Ramos (cell line): ENCODE measurements around the gene GRID1.
"Not testable (repeated sequence)": the region's sequence is repeated elsewhere in the genome, so short reads cannot be mapped to it uniquely, and the experiment has no call there.

Experiments
- in situ Hi-C: fragments of 300-500 bp; cut with MboI; formaldehyde crosslinking; loops from one replicate; pipeline ENCODE4 v1.14.3; 2022; ENCODE audit warnings: low sequenced_read_pairs; ENCODE audit not compliant: unreplicated experiment

GRID1 gene

DNA sequence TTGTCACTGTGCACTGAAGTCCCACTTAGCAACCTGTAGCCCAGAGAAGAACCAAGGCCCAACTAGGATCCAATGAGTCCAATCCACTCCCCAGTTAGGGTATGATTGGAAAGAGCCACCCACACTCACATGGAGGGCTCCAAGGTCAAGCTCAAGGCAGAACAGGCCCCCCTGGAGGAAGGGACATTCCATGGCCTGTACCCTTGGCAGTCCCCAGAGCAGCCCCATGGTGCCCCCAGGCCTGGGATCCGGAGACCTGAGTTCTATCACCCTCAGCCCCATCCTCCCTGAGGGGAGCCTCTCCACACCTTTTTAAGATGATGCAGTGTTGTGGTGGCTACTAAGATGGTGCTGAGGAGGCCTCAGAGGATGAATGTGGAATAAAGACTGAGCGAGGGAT, 231.4 kb downstream of the GRID1 start:
- in situ Hi-C loops, result no loop called here

DNA sequence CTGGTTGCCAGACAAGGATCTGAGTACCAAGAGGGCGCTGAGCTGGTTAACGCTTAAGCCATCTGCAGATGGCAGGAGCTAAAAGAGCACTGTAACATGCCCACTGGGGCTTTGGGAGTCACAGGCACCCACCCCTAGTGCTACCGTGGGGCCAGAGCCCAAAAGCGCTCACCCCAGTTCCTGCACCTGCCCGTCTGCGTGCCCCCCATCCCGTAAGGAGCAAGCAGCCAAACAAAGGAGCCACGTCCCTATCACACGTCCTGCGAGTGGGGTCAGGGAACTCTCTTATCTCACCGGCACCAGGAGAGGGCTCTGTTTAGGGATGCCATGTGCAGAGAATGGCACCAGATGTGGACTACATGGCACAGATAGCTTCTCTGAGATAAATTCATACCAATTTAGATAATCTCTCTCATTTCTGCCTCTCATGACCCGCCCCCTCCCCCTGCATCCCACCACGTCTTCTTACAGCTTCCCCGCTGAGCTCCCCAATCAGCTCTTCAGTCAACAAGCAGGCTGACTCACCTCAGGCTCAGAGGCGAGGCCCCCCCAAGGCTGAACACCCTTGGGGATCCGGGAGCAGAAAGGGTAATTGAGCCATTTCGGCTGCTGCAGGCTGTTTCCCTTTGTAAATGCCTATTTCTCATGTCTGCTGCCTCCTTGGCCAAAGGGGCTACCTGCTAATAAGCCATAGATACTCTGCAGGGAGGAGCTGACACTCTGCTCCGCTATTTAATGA, 235.7 kb downstream of the GRID1 start:
- in situ Hi-C loops, result no loop called here

DNA sequence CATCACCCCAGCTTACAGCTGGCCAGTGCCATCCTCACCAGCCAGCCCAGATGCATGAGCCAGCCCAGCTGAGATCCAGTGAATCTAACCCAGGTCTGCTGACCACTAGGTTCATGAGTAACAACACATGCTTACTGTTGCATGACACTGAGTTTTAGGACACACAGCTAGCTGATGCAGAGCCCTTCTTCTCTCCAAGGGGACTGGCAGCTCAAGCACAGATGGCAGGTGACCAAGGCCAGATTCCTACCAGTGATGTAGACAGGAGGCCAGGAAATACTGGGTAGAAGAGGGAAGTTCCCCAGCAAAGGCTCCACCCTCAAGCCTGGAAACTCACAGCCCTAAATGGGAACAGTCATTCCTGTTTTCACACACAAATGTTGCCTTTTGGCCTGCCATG, 236.6 kb downstream of the GRID1 start:
- in situ Hi-C loops, result no loop called here

DNA sequence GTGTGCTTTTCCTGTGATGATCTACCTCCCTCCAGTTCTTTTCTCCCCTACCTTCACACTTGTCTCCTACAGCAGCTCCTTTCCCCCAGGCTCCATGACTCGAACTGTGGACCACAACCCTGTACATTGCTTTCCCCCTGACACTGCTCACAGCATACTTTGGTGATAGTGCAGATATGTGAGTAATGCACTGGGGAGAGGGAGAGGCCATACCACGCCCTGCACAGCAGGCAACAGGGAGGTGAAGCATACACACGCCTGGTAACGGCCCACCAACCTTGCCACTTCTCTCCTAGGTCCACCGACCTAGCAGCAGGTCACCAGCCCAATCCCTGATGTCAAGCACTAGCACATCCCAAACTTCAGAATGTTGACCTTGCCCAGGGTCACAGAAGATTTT, 238.2 kb downstream of the GRID1 start:
- in situ Hi-C loops, result no loop called here

DNA sequence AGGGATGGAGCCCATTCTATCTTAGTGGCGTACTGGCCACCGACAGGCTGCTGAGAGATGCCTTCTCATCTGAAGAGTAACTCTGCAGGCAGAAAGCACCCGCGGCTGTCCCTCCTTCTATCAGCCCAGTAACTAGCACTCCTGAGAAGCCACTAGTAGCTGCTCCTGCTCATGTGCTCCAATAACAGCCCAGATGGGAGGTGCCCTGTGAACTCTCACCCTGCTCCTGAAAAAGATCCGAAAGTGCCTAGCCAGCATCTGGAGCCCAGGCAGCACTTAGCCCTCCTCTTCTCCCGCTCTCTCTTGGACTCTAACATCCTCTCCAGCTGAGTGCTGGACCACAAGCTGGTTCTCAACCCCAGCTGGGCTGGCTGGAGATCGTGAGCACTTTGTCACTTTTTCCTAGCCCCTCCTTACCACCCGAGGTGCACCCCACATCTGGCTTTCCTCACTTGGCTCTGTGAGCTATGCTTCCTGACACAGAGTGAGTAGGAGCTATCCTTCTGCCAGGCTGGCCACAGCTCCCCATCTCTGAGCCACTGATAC, 239.2 kb downstream of the GRID1 start:
- in situ Hi-C loops, result no loop called here

DNA sequence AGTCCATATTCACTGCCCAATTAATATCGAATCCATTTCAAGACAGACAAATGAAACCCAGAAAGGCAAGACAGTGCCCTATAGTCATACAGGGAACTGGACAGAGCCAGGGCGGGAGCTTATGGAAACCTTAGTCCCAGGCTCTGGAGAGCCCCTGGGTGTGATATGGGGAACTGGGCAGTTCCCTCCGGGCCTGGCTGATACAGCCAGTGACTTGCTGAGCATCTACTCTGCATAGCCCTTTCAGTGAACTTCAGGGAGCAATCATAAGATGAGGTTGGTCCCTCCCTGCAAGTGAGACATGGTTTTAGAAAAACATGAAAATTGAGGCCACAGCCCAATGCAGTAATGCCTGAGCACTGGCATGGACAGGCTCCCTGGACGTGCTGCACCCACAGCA, 241.9 kb downstream of the GRID1 start:
- in situ Hi-C loops, result no loop called here

DNA sequence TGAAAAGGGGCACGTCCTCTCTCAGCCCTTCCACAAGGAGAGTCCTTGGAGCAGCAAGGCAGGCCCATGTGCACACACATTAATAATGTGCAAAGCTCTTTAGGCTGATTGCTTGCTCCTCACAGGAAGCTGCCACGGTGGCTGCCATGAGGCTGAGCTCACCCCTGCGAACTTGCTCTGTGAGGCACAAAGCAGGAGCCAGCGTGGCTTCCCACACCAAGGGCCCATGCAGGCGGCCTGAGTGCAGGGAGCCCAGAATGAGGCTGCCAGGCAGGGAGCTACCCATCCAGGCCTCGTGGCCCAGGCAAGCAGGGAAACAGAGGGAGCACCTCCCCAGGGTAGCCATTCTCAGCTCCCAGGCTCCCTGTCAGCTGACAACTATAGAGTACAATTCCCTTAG, 242.9 kb downstream of the GRID1 start:
- in situ Hi-C loops, result no loop called here

DNA sequence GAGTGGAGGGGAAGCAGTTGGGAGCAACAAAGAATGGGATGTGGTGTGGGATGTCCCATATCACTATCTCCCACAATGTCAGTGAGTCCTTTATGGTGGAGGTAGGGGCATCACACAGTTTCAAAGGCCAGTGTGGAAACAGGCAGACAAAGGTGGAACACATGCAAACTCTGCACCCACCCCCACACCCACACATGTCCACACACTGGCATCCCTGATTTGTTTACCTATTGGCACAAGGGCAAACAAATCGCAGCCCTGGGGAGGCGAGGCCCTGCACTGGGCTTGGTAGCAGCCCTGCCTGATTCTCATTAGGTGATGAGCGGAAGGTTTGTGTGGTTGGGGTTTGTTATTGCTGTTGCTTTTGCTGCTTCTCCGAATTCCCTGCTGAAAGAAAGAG, 243.3 kb downstream of the GRID1 start:
- in situ Hi-C loops, result no loop called here

DNA sequence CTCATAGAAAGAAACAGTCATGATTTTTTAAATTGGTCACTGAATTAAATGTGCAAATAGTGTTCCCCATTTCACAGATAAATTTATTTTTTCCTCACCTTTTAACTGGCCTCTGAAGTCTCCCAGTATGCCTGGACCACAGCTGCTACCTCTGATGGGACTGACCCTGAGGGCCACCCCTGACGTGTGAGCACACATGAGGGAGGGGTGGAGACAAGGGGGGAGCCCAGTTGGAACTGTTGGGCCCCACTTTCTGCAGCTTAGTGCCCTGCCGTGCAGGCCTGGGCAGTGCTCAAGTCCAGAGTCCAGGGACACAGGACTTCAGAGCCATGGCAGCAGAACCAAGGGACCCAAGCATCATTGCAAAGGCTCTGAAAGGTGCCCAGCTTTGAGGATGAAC, 243.9 kb downstream of the GRID1 start:
- in situ Hi-C loops, result no loop called here

DNA sequence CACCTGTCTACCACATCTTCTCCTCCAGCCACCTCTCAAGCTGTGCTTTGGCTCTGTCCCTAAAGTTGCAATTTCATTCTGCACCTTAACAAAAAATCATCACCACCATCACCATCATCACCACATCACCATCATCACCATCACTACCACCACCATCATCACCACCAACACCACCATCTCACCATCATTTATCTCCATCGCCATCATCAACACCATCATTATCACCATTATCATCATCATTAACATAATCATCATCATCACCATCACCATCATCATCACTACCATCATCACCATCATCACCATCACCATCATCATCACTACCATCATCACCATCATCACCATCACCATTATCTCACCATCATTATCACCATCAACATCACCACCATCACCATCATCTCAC, 245.4 kb downstream of the GRID1 start:
- in situ Hi-C loops, result no loop called here

DNA sequence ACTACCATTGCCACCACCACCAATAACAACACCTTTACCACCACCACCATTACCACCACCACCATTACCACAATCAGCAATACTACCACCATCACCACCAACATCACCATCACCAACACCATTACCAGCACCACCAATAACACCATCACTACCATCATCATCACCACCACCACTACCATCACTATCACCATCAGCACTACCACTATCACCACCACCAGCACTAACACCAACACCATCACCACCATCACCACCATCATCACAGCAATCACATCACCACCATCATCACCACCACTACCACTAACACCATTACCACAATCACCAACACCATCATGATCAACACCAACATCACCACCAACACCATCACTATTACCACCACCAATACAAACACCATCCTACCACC, 249.5 kb downstream of the GRID1 start:
- in situ Hi-C loops, result no loop called here

DNA sequence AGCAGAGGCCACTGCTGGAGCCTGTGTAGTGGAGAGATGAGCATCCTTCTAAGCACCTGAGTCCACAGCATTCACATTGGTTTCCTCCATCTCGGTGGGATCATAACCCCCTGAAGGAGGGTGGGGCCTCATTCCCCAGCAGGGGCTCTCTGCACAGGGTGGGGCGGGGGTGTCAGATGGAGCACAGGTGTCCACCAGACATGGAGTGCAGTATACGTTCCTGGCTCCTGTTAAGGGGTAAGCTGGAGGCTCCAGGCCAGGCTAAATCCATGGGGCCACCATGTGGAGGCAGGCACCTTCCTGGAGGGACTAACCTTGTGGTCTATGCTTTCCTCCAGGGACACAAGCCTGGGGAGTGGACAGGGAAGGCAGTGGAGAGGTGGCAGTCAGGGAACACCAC, 252.6 kb downstream of the GRID1 start:
- in situ Hi-C loops, result no loop called here

DNA sequence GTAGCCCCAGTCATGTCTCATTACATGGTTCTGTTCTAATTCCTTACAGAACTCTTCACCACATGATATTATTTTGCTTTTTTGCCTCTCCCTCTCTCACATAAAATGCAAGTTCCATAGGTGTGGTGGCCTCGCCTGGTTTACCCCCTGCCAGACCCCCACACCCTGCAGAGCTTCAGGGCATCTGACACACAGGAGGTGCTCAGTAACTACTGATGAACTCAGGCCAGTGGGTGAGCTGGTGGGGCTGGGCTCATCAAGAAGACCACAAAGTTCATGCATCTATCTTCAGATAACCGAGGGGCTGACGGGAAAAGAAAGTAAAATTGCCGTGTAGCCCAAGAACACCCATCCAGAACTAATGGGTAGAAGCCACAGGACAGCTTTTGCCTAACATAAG, 253.1 kb downstream of the GRID1 start:
- in situ Hi-C loops, result no loop called here

DNA sequence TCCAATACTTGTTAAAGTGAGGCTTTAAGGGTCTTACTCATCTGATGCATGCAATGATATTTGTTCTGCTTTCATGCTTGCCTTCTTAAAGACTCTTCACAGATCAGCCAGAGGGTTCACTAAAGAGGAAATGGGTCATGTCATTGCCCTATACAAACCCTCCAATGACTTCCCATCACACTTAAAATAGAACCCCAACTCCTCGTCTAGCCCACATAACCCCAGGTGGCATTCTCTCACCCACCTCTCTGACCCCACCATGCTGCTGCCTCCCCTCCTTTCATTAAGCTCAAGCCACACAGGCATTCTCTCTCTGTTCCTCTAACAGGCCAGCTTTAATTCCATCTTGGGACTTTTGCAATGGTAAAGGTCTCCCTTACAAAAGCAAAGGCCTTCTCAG, 253.6 kb downstream of the GRID1 start:
- in situ Hi-C loops, result no loop called here

DNA sequence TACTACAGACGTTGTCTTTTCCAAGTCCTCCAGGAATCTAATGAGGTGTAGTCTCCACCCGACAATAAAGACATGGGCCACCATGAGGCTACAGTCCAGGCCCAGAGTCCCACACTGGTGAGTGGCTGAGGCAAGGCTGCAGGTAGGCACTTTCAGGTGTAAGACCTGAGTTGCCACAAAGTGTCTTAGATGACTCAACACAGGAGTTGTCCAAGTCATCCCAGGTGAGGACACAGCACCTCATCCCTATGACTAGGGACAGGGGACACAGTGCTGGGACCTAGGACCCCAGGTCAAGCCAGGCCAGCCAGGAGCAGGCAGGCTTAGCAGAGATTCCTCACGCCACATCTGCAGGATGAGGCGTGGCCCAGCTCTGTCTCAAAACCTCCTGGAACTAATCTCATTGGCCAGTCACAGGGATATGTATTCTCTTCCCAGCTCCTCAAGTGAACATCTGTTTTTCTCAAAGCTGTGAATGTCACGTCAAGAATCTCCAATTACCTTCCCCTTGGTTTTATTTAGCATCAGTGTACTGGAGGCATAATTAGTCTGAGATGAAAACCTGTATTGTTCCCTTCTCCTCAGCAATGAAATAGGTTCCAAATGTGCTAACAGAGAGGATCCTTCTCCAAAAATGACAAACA, 254.6 kb downstream of the GRID1 start:
- in situ Hi-C loops, result no loop called here

DNA sequence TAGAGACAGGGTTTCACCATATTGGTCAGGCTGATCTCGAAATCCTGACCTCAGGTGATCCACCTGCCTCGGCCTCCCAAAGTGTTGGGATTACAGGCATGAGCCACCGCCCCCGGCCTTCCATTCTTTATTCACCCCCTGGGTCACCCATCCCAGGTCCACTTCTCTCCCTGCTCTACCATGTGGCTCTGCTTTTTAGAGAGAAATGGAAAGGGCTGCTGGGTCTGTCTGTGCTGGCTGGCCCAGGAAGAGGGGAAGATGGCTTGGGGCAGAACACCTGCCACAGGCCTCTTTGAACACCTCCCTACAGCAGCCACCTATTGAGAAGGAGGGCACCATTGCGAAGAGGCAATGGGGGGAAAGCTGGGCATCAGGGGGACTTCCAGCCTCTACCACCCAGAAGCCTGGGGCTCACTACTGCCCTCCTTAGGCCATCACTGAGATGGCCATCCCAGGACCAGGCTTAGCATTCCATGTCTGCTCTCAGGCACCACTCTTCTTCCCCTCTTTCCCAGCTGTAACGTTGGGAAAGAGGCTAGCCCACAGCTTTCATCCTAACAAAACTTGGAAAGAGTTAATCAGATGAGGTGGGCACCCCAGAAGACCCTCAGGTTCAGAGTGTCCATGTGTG, 256.3 kb downstream of the GRID1 start:
- in situ Hi-C loops, result no loop called here

DNA sequence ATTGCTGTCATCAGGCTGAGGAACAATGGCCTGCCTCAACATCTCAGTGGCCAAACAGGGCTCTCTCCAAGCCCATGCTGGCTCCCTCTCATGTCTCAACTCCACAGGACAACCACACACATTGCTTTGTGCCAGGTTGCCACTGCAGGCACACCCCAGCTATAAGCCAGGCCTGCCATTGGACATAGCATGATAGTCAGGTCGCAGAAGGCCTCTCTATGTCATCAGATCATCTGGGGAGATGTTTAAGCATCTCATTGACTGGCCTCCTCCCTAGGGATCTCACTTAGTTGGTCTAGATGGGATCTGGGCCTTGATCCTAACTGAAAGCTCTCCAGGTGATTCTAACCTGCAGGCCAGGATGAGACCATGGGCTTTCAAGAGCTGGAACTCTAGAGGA, 257.2 kb downstream of the GRID1 start:
- in situ Hi-C loops, result no loop called here

DNA sequence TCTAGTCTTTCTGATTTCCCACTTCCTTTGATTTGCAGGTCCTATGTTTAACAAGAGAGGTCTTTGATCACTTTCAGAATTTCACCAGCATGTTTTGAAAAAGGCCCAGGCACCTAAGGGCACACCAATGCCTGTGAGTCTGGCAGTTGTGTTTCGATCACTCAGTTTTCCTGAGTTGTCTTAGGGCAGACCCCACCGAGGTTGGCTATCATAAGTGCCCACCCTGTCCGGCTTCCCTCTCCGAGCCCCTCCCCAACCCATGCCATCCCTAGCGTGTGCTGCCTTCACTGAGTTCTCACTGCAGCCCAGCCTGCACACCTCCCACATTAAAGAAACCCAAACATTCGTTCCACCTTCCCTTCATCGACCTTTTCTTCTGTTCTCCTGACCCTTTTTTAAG, 257.9 kb downstream of the GRID1 start:
- in situ Hi-C loops, result no loop called here

DNA sequence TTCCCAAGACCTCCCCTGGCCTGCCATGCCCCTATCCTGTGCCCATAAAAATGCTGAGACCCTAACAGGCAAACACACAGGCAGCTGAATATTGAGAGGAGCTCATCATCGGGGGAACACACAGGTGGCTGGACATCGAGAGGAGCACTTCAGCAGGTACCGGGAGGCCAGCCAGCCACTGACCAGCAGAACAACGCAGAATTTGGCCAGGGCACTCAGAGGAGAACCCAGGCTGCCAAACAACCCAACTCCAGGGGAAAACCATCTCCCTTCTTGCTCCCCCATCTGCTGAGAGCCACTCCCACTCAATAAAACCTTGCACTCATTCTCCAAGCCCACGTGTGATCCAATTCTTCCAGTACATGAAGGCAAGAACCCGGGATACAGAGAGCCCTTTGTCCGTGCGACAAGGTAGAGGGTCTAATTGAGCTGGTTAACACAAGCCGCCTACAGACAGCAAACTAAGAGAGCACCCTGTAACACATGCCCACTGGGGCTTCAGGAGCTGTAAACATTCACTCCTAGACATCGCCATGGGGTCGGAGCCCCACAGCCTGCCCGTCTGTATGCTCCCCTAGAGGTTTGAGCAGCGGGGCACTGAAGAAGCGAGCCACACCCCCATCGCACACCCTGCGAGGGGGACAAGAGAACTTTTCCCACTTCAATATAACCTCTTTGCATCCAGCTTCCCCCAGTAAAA, 258.8 kb downstream of the GRID1 start:
- in situ Hi-C loops, result not testable (repeated sequence)

DNA sequence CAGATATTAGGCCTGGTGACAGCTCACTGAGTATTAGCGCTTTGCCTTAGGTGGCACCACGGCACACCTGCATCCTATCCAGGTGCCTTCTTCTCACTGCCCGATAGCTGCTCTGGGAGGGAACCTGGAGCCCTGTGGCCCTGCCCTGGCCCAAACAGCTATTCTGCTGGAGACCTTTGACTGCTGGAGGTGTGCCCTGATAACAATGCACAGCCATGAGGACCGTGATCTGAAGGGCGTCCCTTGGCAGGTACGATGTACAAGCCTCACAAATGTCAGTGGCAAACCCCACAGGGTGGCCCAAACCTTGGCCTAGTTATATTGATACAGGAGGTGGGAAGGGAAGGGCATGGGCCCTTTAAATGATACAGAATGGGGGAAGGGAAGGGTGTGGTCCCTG, 259.5 kb downstream of the GRID1 start:
- in situ Hi-C loops, result no loop called here

DNA sequence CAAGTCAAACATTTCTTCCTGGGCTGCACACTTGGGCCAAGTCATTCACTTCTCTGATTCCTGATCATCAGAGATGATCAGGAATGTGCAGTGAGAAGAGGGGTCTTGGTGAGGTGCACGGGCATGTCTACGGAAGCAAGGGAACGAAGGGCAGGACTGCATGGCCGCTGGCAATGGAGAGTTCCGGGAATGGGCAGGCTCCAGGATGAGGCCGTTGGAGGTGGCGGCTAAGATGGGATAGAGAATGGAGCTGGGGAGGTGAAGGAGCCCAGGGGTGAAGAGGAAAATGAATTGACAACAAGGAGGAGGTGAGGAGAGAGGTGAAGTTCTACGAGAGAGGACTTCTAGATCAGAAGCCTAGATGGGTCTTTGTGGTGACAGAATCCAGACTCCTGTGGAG, 260.0 kb downstream of the GRID1 start:
- in situ Hi-C loops, result no loop called here
